Measurements from ENCODE around the gene MAML2. TPM values are rescaled to one million over a fixed set of nuclear protein-coding genes. Genes with fewer than 3 reads are reported as not detected.

MAML2 gene
- total and polyA plus RNA-seq, 9 of the 15 experiments (the other 6 are each of a cell fraction or from before 2014, with no cell fraction given): 0.79 to 6.8 (median 4.8) TPM

- TF ChIP-seq VEZF1 (CRISPR knock-in tag; IDR thresholded peaks at IDR 0.05): peak; percentile 29; the same call in 1 of the 2 replicates
- no peak for TF ChIP-seq ESRRA (IDR thresholded peaks at IDR 0.05; ENCODE audit: borderline replicate concordance, low read depth)
- no peak for TF ChIP-seq PRMT5 (CRISPR knock-in tag; IDR thresholded peaks at IDR 0.05)
- no peak for TF ChIP-seq ZNF644 (tag; IDR thresholded peaks at IDR 0.05; ENCODE audit: low read depth)
- TF ChIP-seq MEIS2 (IDR thresholded peaks at IDR 0.05; ENCODE audit: partially characterized antibody): peak; percentile 93
- TF ChIP-seq TARDBP (IDR thresholded peaks at IDR 0.05): no peak
- TF ChIP-seq TEAD1 (CRISPR knock-in tag; IDR thresholded peaks at IDR 0.05): no peak
- no peak for TF ChIP-seq SRSF9 (IDR thresholded peaks at IDR 0.05; ENCODE audit: borderline replicate concordance, low read depth, low read length)
- no peak for TF ChIP-seq CEBPZ (IDR thresholded peaks at IDR 0.05; ENCODE audit: borderline replicate concordance, low read depth, low read length)
- TF ChIP-seq, protein P1, sequence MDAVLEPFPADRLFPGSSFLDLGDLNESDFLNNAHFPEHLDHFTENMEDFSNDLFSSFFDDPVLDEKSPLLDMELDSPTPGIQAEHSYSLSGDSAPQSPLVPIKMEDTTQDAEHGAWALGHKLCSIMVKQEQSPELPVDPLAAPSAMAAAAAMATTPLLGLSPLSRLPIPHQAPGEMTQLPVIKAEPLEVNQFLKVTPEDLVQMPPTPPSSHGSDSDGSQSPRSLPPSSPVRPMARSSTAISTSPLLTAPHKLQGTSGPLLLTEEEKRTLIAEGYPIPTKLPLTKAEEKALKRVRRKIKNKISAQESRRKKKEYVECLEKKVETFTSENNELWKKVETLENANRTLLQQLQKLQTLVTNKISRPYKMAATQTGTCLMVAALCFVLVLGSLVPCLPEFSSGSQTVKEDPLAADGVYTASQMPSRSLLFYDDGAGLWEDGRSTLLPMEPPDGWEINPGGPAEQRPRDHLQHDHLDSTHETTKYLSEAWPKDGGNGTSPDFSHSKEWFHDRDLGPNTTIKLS (IDR thresholded peaks at IDR 0.05; ENCODE audit: borderline replicate concordance, low read depth): no peak
- TF ChIP-seq, protein P2, sequence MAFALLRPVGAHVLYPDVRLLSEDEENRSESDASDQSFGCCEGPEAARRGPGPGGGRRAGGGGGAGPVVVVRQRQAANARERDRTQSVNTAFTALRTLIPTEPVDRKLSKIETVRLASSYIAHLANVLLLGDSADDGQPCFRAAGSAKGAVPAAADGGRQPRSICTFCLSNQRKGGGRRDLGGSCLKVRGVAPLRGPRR (CRISPR knock-in tag; IDR thresholded peaks at IDR 0.05): no peak
- peak; percentile 88 for TF ChIP-seq BHLHE40 (IDR thresholded peaks at IDR 0.05; ENCODE audit: low read length)
- no peak for TF ChIP-seq THRA (IDR thresholded peaks at IDR 0.05)
- TF ChIP-seq TEAD4 (IDR thresholded peaks at IDR 0.05; ENCODE audit: low read length): peak; percentile 43
- TF ChIP-seq TEAD4 (CRISPR knock-in tag; IDR thresholded peaks at IDR 0.05; ENCODE audit: borderline replicate concordance): no peak
- no peak for TF ChIP-seq CBX8 (IDR thresholded peaks at IDR 0.05; ENCODE audit: borderline replicate concordance, extremely low read depth, low read depth, low read length, poor library complexity, severe bottlenecking)
- TF ChIP-seq HNRNPLL (IDR thresholded peaks at IDR 0.05; ENCODE audit: low read depth, low read length, poor library complexity, severe bottlenecking): no peak
Observed at GRCh38 chr11:96012086-96012824, 330.7 kb downstream of the MAML2 start (continued).

Data from K562 (cell line).